ENCODE measurements around the gene LCP2. TPM values are rescaled to one million over a fixed set of nuclear protein-coding genes. Genes with fewer than 3 reads are reported as not detected.

The LCP2 gene
- total and polyA plus RNA-seq, 10 of the 15 experiments (the other 5 are each of a cell fraction or from before 2014, with no cell fraction given), result 8.0 to 50.5 (median 20.6) TPM

DNA sequence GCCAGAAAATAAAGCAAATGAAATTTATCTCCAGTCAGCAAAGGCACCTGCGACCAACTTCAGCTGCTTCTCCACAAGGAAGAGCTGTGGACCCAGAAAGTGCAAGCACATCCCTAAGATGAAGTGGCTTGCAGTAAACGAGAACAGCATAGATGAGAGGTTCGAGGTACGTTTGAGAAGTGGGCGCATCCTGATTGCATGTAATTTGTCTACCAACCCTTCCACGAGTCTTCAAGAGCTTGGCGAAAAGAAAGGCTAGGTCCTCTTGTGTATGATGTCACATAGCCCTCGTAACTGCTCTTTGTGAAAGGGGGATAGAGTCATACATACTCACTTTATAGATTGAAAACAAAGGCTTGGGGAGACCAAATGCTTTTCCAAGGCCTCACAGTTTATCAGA lies 6.0 kb upstream of the LCP2 start:
- Histone ChIP-seq H3K4me1 (ENCODE audit: control insufficient read depth, insufficient read depth, low read length) (peaks cover 27% of the 10 kb centered on the region), H3K4me3 (no peak overlapping the region), H3K9me3 (replicated peaks; ENCODE audit: control insufficient read depth, insufficient read depth, low read length) (no peaks in the 10 kb centered on the region; the same call in 2 of the 3 replicates), H3K27ac (ENCODE audit: control insufficient read depth, insufficient read depth) (no peak overlapping the region), H3K36me3 (ENCODE audit: control insufficient read depth in 2 of 2, insufficient read depth in 2 of 2, low read length in 1 of 2) (no peaks in the 10 kb centered on the region), H3K27me3 (replicated peaks in 1 of 2; ENCODE audit: control insufficient read depth in 2 of 2, insufficient read depth in 2 of 2, low read length in 1 of 2) (no peaks in the 10 kb centered on the region), H3K9ac (ENCODE audit: control insufficient read depth, insufficient read depth, low read length) (no peak overlapping the region), H2AFZ (ENCODE audit: control insufficient read depth, low read depth, low read length) (peak overlapping the region; percentile 50), H3K4me2 (ENCODE audit: control insufficient read depth, insufficient read depth) (peak overlapping the region; percentile 68; the same call in 1 of the 2 replicates), H3K79me2 (ENCODE audit: control insufficient read depth, insufficient read depth, low read length) (no peaks in the 10 kb centered on the region), H4K20me1 (ENCODE audit: control insufficient read depth, insufficient read depth) (no peaks in the 10 kb centered on the region)
- ChIA-PET RAD21 (ENCODE audit: unreplicated experiment) (interaction anchor here (0.9 to 13.4 kb wide), 10 partner anchors 9 to 44 kb away, joined by 3 to 274 read pairs (median 10); no protein-coding TSS in a partner anchor), SMC1A (ENCODE audit: uncharacterized antibody, unreplicated experiment) (interaction anchor here (0.7 to 23.0 kb wide), 14 partner anchors 10 to 85 kb away, joined by 3 to 451 read pairs (median 6); partner anchors contain the start of gene KCNMB1), CTCF (interaction anchor here (0.7 to 3.5 kb wide), 13 partner anchors 10 to 38 kb away, joined by 3 to 17 read pairs (median 4); no protein-coding TSS in a partner anchor), POLR2A (interaction anchor here (1.0 to 4.5 kb wide), 10 partner anchors 9 to 31 kb away, joined by 3 to 17 read pairs (median 6); no protein-coding TSS in a partner anchor)
- in situ Hi-C loops (cut with MboI) (no loop called here), intact Hi-C loops (cut with micrococcal nuclease; ENCODE audit: unreplicated experiment) (no loop called here)
- ATAC-seq (no peak), FAIRE-seq (no peak), DNase-seq (ENCODE audit: low read depth, low spot score) (no peak)
- no TSS peak for BruUV-seq (replicated peaks)
- WGBS (ENCODE audit: insufficient coverage, insufficient replicate concordance, low lambda C conversion rate, missing lambda C conversion rate), result 78% methylated on average over 8 of the region's 8 CpGs
- TF ChIP-seq BHLHE40 (IDR thresholded peaks at IDR 0.05; ENCODE audit: borderline replicate concordance in 1 of 2, low read depth in 2 of 2, low read length in 1 of 2), result no peak
- TF ChIP-seq, protein P1, sequence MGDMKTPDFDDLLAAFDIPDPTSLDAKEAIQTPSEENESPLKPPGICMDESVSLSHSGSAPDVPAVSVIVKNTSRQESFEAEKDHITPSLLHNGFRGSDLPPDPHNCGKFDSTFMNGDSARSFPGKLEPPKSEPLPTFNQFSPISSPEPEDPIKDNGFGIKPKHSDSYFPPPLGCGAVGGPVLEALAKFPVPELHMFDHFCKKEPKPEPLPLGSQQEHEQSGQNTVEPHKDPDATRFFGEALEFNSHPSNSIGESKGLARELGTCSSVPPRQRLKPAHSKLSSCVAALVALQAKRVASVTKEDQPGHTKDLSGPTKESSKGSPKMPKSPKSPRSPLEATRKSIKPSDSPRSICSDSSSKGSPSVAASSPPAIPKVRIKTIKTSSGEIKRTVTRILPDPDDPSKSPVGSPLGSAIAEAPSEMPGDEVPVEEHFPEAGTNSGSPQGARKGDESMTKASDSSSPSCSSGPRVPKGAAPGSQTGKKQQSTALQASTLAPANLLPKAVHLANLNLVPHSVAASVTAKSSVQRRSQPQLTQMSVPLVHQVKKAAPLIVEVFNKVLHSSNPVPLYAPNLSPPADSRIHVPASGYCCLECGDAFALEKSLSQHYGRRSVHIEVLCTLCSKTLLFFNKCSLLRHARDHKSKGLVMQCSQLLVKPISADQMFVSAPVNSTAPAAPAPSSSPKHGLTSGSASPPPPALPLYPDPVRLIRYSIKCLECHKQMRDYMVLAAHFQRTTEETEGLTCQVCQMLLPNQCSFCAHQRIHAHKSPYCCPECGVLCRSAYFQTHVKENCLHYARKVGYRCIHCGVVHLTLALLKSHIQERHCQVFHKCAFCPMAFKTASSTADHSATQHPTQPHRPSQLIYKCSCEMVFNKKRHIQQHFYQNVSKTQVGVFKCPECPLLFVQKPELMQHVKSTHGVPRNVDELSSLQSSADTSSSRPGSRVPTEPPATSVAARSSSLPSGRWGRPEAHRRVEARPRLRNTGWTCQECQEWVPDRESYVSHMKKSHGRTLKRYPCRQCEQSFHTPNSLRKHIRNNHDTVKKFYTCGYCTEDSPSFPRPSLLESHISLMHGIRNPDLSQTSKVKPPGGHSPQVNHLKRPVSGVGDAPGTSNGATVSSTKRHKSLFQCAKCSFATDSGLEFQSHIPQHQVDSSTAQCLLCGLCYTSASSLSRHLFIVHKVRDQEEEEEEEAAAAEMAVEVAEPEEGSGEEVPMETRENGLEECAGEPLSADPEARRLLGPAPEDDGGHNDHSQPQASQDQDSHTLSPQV (IDR thresholded peaks at IDR 0.05), result no peak
- no peak for TF ChIP-seq BRCA1 (IDR thresholded peaks at IDR 0.05; ENCODE audit: low read depth, low read length)
- TF ChIP-seq, protein P2, sequence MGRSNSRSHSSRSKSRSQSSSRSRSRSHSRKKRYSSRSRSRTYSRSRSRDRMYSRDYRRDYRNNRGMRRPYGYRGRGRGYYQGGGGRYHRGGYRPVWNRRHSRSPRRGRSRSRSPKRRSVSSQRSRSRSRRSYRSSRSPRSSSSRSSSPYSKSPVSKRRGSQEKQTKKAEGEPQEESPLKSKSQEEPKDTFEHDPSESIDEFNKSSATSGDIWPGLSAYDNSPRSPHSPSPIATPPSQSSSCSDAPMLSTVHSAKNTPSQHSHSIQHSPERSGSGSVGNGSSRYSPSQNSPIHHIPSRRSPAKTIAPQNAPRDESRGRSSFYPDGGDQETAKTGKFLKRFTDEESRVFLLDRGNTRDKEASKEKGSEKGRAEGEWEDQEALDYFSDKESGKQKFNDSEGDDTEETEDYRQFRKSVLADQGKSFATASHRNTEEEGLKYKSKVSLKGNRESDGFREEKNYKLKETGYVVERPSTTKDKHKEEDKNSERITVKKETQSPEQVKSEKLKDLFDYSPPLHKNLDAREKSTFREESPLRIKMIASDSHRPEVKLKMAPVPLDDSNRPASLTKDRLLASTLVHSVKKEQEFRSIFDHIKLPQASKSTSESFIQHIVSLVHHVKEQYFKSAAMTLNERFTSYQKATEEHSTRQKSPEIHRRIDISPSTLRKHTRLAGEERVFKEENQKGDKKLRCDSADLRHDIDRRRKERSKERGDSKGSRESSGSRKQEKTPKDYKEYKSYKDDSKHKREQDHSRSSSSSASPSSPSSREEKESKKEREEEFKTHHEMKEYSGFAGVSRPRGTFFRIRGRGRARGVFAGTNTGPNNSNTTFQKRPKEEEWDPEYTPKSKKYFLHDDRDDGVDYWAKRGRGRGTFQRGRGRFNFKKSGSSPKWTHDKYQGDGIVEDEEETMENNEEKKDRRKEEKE (IDR thresholded peaks at IDR 0.05), result no peak
- no peak for TF ChIP-seq PML (IDR thresholded peaks at IDR 0.05; ENCODE audit: low read length)
- TF ChIP-seq SUPT20H (IDR thresholded peaks at IDR 0.05; ENCODE audit: borderline replicate concordance, control insufficient read depth, low read depth, low read length), result no peak
- TF ChIP-seq NR2C1 (IDR thresholded peaks at IDR 0.05), result no peak
- TF ChIP-seq FOXM1 (IDR thresholded peaks at IDR 0.05; ENCODE audit: low read depth, low read length), result no peak
- TF ChIP-seq ZNF384 (IDR thresholded peaks at IDR 0.05; ENCODE audit: borderline replicate concordance, low read depth, low read length), result no peak
- TF ChIP-seq ZBED1 (IDR thresholded peaks at IDR 0.05; ENCODE audit: borderline replicate concordance), result no peak
- TF ChIP-seq RAD51 (IDR thresholded peaks at IDR 0.05), result no peak
- TF ChIP-seq, protein P3, sequence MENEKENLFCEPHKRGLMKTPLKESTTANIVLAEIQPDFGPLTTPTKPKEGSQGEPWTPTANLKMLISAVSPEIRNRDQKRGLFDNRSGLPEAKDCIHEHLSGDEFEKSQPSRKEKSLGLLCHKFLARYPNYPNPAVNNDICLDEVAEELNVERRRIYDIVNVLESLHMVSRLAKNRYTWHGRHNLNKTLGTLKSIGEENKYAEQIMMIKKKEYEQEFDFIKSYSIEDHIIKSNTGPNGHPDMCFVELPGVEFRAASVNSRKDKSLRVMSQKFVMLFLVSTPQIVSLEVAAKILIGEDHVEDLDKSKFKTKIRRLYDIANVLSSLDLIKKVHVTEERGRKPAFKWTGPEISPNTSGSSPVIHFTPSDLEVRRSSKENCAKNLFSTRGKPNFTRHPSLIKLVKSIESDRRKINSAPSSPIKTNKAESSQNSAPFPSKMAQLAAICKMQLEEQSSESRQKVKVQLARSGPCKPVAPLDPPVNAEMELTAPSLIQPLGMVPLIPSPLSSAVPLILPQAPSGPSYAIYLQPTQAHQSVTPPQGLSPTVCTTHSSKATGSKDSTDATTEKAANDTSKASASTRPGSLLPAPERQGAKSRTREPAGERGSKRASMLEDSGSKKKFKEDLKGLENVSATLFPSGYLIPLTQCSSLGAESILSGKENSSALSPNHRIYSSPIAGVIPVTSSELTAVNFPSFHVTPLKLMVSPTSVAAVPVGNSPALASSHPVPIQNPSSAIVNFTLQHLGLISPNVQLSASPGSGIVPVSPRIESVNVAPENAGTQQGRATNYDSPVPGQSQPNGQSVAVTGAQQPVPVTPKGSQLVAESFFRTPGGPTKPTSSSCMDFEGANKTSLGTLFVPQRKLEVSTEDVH (IDR thresholded peaks at IDR 0.05; ENCODE audit: low read depth, partially characterized antibody), result no peak
- TF ChIP-seq FOXK2 (IDR thresholded peaks at IDR 0.05), result no peak
- TF ChIP-seq KLF5 (IDR thresholded peaks at IDR 0.05; ENCODE audit: partially characterized antibody), result no peak
- no peak for TF ChIP-seq DPF2 (IDR thresholded peaks at IDR 0.05)
